SK-N-SH (cell line): Measurements from ENCODE around the gene GBX2.

Source experiments
- CTCF ChIP-seq: fragments of 200-600 bp; sonication (generic); IDR thresholded peaks from 2 replicates; pipeline ENCODE4 v1.6.1; 2017; ENCODE audit warnings: antibody characterized with exemption, mild to moderate bottlenecking, moderate library complexity
- JUND ChIP-seq: IDR thresholded peaks from 2 replicates; pipeline ENCODE4 v1.4.0; 2012
- POLR2AphosphoS5 ChIP-seq: IDR thresholded peaks from 2 replicates; pipeline ENCODE4 v1.6.1; 2012; ENCODE audit warnings: low read depth, low read length
- RAD21 ChIP-seq: IDR thresholded peaks from 2 replicates; pipeline ENCODE4 v1.6.1; 2012; ENCODE audit warnings: mild to moderate bottlenecking, low read length
- RFX5 ChIP-seq: IDR thresholded peaks from 2 replicates; pipeline ENCODE4 v1.6.1; 2012; ENCODE audit warnings: mild to moderate bottlenecking, improper control_type of control experiment, low read length
- SIN3A ChIP-seq: IDR thresholded peaks from 2 replicates; pipeline ENCODE4 v1.6.1; 2012; ENCODE audit warnings: low read depth, mild to moderate bottlenecking, low read length, moderate library complexity, borderline replicate concordance
- SMC3 ChIP-seq: IDR thresholded peaks from 2 replicates; pipeline ENCODE4 v1.6.1; 2012; ENCODE audit warnings: low read depth, low read length, improper control_type of control experiment
- USF2 ChIP-seq: fragments of 150-350 bp; IDR thresholded peaks from 2 replicates; pipeline ENCODE4 v1.6.1; 2017; ENCODE audit warnings: antibody characterized with exemption, low read length, low read depth, borderline replicate concordance

GRCh38 chr2:236204953-236205352 is 36.8 kb upstream of the GBX2 start:
- TF ChIP-seq POLR2AphosphoS5 (no peak), CTCF (no peak), SIN3A (no peak), RFX5 (no peak), JUND (no peak), SMC3 (no peak), RAD21 (no peak), USF2 (no peak)
